GM12873 (cell line): ENCODE data around the gene ALOX5AP.

ENCODE experiments used
- TF ChIP-seq, protein P1 (sequence below): IDR thresholded peaks from 2 replicates; pipeline ENCODE4 v1.5.1; 2012; ENCODE audit warnings: low read depth, mild to moderate bottlenecking, moderate library complexity, low read length, control low read depth; ENCODE audit not compliant: insufficient read depth; ENCODE audit errors: missing control alignments

Gene ALOX5AP

DNA sequence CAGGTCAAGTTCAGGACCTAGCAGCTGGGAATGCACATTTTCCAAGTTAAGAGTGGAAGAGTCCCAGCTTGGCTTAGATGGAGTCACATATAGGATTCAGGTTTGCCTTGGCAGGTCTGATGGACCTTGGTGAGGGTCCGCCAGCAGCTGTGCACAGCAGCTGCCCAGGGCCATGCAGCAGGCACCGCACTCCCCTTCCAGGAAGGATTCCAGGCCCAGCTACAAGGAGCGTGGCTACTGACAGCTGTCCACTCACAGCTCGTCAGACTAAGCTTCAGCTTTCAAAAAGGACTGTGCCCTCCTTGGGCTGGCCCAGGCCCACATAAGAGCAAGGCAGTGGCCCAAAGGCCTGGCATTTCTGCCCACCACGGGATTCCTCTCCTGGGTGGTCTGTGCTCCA, 68.4 kb downstream of the ALOX5AP start:
- TF ChIP-seq, protein P1, sequence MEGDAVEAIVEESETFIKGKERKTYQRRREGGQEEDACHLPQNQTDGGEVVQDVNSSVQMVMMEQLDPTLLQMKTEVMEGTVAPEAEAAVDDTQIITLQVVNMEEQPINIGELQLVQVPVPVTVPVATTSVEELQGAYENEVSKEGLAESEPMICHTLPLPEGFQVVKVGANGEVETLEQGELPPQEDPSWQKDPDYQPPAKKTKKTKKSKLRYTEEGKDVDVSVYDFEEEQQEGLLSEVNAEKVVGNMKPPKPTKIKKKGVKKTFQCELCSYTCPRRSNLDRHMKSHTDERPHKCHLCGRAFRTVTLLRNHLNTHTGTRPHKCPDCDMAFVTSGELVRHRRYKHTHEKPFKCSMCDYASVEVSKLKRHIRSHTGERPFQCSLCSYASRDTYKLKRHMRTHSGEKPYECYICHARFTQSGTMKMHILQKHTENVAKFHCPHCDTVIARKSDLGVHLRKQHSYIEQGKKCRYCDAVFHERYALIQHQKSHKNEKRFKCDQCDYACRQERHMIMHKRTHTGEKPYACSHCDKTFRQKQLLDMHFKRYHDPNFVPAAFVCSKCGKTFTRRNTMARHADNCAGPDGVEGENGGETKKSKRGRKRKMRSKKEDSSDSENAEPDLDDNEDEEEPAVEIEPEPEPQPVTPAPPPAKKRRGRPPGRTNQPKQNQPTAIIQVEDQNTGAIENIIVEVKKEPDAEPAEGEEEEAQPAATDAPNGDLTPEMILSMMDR: no peak

DNA sequence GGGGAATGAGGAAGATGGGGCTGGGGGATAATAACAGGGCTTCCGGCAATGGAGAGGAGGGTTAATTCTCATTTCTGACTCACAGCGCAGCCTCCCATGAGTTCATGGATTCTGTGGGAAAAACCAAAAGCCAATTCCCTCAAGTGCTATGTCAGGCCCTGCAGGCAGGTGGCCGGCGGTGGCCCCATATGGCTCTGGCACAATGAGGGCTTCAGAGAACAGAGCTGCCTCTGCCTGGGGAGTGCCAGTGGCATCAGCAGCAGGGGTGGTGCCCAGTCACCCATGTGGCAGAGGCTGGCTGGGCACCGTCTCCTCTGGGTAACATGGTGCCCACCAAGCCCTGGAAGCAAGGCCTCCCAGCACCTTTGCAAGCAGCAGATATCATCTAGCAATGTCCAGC, 69.1 kb downstream of the ALOX5AP start:
- TF ChIP-seq, protein P1: no peak

DNA sequence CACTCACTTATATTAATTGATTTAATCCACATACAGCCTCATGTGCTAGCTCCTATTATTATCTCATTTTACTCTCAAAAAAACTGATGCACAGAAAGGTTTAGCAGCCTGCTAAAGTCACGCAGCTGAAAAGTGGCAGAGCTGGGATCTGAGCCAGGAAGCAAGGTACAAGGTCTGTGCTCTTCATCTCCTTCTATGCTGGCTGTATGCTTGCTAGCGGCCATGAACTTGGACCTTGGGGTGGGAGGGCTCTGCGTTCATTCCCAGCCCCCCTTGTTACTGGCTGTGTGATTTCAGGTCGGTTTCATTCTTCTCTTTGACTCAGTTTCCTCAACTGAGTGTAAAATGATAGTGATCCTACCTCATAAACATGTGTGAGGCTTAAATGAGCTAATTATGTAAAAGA, 69.8 kb downstream of the ALOX5AP start:
- TF ChIP-seq, protein P1: no peak

DNA sequence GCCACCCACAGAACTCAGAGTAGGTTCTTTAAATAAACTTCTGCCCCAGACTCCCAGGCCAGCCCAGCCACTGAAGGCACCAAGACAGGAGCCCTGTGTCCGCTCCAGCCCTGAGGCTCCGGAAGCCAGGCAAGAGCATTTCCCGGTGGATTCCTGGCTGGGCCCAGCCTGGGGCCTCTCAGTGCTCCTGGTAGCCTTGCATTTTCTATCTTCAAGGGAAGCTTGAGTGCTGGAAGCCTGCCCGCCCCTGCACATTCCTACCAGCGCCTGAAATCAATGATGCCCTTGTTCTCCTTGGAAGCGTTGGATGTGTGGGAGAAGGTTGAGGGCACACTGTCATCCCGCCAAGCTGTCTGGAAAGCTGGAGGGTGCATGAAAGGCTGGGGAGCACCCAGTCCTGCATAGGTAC, 70.3 kb downstream of the ALOX5AP start:
- TF ChIP-seq, protein P1: no peak

DNA sequence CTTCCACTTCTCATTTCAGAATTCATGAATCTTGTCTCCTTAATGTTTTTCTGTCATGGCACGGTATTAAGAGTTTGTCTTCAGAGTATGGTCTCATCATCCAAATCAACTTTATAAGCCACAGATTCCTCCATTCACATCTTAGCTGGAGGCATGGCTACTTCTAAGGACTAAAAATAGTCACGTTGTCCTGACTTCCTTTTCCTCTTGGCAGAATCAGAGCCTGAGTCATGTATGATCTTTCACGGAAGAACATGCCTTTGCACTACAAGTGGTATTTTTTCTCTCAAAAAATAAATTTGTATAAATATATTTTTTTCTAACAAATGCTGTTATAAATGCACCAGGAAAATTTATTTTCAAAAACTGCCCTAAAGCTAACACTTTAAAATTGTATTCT, 71.4 kb downstream of the ALOX5AP start:
- TF ChIP-seq, protein P1: no peak

DNA sequence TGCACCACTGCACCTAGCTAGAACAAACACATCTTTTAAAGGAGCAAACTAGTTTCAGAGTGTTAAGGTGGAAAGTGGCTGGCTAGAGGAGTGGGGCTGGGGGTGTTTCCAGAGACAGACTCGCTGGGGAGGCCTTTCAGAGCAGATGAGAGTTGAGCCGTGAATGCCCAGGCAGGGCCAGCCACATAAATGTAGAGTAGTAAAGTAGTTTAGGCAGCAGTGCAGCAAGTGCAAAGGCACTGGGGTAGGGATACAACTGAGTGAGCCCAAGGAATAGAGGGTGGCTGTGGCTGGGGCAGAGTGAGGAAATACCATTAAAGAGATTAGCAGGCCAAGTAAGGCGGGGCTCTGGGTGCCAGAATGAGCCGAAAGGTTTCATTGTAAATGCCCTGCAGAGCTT, 72.0 kb downstream of the ALOX5AP start:
- TF ChIP-seq, protein P1: no peak

DNA sequence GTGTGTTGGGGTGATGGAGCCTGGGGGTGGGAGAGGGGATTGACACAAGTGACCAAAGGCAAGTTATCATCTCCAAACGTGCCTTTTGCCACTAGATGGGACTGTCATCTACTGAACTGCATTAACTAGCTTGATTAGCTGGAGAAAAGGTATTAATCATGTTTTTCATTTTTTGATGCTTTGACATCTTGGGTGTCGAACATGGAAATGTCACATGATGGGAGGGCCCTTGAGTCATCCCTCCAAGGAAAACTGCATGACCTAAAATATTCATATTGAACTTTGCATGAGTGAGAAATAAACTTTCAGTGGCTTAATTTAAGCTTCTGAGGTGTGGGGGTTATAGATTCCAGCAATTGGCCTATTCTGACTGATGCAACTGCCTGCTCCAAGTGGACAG, 73.3 kb downstream of the ALOX5AP start:
- TF ChIP-seq, protein P1: peak; percentile 16

DNA sequence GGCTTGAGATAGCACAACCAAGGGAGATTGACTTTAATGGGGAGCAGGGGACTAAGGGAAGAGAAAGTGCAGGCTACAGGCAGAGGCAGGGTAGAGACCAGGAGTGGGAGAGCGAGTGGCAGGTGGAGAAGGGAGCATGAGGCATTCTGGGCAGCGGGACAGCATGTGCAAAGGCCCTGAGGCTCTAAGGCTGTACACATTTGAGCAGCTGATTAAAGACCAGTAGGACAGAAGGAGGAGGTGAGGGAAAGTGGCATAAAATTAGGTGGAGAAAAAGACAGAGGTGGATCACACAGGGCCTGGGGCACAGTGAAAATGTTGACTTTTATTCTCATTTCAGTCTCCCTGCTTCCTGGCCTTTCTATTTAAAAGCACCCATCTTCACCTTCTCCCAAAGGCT, 74.4 kb downstream of the ALOX5AP start:
- TF ChIP-seq, protein P1: no peak
